VCaP (cell line): ENCODE data around the gene LANCL3.
A peak's percentile ranks its signal among the peaks of the same experiment; 100 is the strongest.

Source experiments
- H3K27ac ChIP-seq: fragments of 450-650 bp; 2 replicates; pipeline ENCODE4 v1.5.1; 2017
- TF ChIP-seq, protein P1 (sequence below): fragments of 450-650 bp; conservative IDR thresholded peaks from 2 replicates; pipeline ENCODE4 v1.5.1; 2017; ENCODE audit warnings: mild to moderate bottlenecking, moderate library complexity

The LANCL3 gene

DNA sequence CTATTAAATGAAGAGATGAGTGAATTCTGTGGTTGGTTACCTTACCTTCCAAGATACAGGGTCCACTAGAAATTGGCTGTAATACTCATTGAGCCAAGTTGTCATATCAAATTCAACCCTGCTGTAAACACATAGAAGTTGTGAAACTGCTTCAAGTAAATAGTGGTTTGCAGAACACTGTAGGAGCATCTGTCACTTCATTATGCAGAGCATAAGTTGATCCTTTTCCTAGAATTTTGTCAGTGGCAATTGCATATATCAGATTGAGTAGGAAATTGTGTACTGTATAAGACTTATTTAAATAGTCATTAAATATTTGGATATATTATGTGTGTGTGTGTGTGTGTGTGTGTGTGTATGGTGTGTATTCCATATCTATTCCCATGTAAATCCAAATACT lies 105.3 kb downstream of the LANCL3 start:
- H3K27ac ChIP-seq: 0 out of 2 replicates have a peak overlapping the region, but pooled peaks have one; percentile 16
- TF ChIP-seq, protein P1, sequence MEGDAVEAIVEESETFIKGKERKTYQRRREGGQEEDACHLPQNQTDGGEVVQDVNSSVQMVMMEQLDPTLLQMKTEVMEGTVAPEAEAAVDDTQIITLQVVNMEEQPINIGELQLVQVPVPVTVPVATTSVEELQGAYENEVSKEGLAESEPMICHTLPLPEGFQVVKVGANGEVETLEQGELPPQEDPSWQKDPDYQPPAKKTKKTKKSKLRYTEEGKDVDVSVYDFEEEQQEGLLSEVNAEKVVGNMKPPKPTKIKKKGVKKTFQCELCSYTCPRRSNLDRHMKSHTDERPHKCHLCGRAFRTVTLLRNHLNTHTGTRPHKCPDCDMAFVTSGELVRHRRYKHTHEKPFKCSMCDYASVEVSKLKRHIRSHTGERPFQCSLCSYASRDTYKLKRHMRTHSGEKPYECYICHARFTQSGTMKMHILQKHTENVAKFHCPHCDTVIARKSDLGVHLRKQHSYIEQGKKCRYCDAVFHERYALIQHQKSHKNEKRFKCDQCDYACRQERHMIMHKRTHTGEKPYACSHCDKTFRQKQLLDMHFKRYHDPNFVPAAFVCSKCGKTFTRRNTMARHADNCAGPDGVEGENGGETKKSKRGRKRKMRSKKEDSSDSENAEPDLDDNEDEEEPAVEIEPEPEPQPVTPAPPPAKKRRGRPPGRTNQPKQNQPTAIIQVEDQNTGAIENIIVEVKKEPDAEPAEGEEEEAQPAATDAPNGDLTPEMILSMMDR: no peak

DNA sequence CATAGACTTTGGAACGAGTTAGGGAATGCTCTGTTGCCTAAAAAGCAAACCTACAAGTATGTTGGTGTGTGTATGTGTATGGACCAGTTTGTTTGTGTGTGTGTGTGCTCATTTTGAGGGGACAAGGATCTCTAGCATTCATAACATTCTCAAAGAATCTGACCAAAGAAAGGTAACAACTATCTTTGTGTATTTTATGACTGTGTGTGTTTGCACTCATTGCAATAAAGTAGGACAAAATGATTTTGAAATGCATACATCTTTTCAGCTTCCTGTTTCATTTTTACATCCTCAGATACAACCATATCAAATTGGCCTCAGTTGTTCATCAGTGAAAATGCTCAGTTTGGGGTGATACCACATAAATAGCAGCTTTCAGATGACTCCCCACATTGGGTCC lies 105.8 kb downstream of the LANCL3 start:
- peak overlapping the region; percentile 71; the same call in 1 of the 2 replicates for H3K27ac ChIP-seq
- TF ChIP-seq, protein P1: no peak

DNA sequence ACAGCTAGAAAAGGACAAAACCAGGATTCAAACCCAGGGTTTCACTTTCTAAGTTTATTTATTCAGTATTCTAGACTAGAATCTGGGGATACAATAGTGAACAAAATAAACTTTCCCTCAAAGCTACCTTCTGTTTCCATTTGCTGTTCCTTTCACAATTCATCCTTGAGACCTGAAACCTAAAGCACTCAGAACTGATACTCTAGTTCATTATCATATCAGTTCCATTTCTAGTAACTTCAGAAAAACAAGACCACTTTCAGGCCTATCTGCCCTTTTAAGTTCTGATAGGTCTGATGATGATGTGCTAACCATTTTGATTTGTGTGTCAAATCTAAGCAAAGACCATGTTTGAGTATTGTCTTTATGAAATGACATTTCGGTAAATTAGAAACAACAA lies 106.3 kb downstream of the LANCL3 start:
- TF ChIP-seq, protein P1: no peak
- peak overlapping the region; percentile 71 for H3K27ac ChIP-seq

DNA sequence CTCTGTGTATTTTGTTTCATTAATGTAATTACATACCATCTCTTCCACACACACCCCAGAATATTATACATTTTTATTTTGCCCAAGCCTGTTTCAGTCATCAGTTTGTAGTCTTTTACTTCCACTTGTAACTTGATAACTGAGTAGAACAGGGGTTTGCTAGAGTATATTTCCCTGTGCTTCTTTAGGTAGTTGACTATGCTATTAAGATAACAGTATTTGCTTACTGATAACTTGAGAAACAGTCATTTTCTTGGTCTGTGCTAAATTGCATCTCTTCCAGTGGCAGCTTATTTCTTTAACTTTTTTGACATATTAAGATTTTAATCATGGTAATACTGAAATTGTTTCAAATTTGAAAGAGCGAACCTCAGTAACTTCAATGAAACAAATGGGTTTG lies 107.1 kb downstream of the LANCL3 start:
- H3K27ac ChIP-seq: peak overlapping the region; percentile 71
- TF ChIP-seq, protein P1: no peak

DNA sequence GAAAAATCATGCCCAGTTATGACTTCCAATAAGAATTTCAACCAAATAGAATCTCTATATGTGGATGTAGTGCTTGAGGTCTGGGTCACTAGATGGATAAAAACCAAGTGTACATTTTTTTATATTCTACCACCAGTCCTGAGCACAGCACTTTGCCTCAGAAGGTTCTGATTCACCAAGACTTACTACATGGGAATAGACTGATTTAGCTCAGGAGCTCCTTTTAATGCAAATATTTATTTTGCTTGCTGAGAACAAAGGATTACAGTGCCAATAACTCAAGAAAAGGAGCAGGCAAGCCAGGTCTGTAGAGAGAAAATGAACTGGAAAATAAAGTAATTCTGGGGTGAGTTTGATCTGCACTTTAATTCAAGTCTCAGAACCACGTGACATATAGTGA lies 107.8 kb downstream of the LANCL3 start:
- H3K27ac ChIP-seq: peak overlapping the region; percentile 71
- TF ChIP-seq, protein P1: no peak

DNA sequence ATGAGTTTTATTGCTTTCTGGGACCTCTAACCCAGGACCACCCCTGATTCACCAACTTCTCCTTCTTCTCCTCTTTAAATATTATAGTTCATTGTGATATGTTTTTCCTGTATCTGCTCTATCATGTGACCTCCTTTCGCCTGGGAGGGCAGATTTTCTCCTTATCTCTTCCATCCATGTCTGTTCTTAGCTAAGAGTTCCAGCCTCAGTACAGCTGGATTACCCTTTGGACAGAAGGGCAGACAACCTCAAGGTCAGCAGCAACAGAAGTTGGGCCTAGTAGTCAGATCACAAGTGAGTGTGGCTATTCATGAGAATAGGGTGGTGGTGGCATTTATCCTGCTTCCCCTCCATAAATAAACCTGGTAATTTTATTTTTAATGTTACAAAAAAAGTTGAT lies 108.4 kb downstream of the LANCL3 start:
- TF ChIP-seq, protein P1: no peak
- H3K27ac ChIP-seq: peak overlapping the region; percentile 71

DNA sequence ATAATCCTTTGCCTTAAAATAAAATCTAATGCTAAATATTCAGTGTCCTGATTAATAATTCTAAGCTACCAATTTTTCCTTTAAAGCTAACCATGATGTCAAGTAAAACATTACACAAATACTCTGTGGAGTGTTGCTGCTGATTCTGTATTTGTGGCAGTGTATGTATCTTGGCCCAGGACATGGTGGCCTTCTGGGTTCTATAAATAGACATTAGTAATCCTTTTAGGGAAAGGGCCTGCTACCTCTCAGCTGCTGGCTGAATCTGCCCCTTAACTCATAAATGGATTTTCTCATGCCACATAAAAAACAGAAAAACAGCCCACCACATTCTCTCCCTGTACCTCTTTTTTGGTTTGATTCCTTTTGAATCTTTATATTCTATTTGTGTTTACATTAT lies 113.0 kb downstream of the LANCL3 start:
- peak overlapping the region; percentile 66 for H3K27ac ChIP-seq
- TF ChIP-seq, protein P1: no peak
